Stimulated activated CD8-positive, alpha-beta memory T cell treated with anti-CD3 and anti-CD28 coated beads, Interleukin-15, amount 100 ng/mL, for 4 hours (primary cell): Measurements from ENCODE around the gene LGALS3.

Experiments used
- DNase-seq, 2 donors: peaks; one replicate each; pipeline ENCODE4 v3.0.0-alpha.2; 2020; ENCODE audit warnings: low read depth in 2 of 2

LGALS3 gene

DNA sequence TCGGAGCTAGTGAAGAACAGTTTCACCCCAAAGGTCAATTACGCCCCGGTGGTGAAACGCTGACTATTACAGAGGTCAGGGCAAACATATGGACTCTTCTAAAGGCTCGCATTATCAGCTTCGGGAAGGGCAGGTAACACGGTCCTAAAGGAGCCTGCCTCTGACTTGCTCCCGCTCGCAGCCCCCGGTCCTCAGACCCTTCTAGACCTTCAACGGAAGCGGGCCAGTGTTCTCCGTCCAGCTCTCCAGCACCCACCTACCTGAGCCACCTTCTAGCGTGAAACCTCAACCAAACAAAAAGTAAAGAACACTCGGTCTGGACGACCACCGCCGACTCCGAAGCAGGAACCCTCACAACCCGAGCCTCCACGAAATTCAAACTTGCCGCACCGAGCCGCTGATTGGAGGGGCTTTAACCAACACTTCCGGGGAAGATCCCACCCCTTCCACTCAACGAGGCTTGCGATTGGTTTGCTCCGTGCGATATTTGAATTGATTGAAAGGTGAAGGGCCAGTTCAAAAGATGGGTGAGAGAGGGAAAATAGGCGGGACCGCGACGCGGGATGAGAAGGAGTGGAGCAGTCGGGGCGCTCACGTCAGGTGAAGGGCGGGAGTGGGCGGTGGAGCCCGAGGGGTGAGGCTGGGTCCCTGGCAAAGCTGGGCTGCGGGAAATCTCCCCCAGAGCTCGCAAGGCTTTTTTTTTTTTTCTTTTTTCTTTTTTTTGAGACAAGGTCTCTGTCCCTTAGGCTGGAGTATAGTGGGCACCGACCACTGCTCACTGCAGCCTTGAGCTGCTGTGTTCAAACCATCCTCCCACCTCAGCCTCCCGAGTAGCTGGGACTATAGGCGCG is 62.4 kb downstream of the LGALS3 start, which contains the start of gene DLGAP5:
Gene DLGAP5 (minus strand): TSS at position 383 of the 851 bp plus-strand sequence. CDS start 2,406 bp downstream, outside the sequence.
- peak; percentile 75 to 85 for DNase-seq

DNA sequence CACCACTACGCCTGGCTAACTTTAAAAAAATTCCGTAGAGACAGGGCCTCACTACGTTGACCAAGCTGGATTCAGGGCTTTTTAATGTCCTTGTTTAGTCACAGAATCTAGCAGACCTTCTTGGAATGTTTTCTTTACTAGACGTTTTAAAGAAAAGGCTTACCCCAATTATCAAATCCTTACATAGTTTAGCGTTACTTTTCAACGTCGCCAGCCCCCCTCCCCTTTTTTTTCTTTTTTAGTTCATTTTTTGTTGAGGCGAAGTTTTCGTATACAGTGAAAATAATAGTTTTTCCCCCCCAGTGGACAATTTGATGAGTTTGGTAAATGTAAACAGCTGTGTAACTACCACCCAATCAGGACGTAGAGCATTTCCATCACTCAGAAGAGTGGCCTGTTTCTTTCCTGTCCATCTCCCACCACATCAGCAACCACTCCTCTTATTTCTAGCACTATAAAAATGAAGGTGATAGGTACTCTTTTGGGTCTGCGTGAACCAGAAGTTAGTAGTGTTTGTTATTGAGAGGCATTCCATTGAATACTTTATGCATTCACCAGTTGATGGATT is 63.1 kb downstream of the LGALS3 start:
- DNase-seq, result no peak

DNA sequence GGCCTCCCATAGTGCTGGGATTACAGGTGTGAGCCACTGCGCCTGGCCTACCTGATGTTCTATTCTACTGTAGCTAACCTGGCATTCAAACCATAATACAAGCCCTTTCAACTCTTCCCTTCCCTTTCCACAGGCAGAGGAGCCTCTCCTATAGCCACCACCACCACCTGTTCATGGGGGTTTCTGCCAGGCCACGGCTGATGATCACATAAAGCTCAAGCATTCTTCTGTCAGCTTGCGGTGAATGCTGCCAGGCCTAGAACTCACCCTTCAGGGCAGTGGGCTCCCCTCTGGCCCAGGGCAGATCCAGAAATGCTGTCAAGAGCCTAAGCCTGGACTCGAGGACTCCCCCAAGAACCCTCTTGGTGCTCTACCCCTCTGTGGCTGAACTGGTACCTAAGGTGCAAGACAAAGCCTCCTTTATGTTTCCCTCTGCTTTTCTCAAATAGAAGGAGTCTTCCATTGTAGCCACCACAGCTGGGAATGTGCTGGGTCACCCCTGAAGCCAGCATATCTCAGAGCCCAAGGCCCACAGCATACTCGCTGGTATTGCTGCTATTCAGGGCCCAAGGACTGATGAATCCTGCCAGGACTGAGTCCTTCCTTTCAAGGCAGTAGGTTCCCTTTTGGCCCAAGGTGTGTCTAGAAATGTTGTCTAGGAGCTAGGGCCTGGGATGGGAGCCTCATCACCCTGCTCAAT is 65.8 kb downstream of the LGALS3 start:
- no peak for DNase-seq
